Chondrocyte (in vitro differentiated cells): ENCODE results near the gene NDUFAF2. TPM values are rescaled to one million over a fixed set of nuclear protein-coding genes. Genes with fewer than 3 reads are reported as not detected.

Source experiments
- DNase-seq: peaks from one replicate; pipeline ENCODE4 v3.0.0; 2021; ENCODE audit warnings: mixed read lengths, low spot score
- H3K27ac Mint-ChIP-seq: one replicate; pipeline ENCODE4 v1.8.0; 2021; ENCODE audit warnings: mild to moderate bottlenecking, moderate library complexity, mixed read lengths; ENCODE audit not compliant: unreplicated experiment
- H3K27me3 Mint-ChIP-seq: 2 replicates; pipeline ENCODE4 v1.8.0; 2021; ENCODE audit warnings: low read depth, mixed read lengths
- H3K36me3 Mint-ChIP-seq: 2 replicates; pipeline ENCODE4 v1.8.0; 2021; ENCODE audit warnings: low read depth, mixed read lengths
- H3K4me1 Mint-ChIP-seq: 2 replicates; pipeline ENCODE4 v1.8.0; 2021; ENCODE audit warnings: low read depth, mild to moderate bottlenecking, mixed read lengths
- H3K4me3 Mint-ChIP-seq: one replicate; pipeline ENCODE4 v1.8.0; 2021; ENCODE audit warnings: mild to moderate bottlenecking, moderate library complexity, mixed read lengths; ENCODE audit not compliant: unreplicated experiment
- H3K9me3 Mint-ChIP-seq: 2 replicates; pipeline ENCODE4 v1.8.0; 2021; ENCODE audit warnings: low read depth, mixed read lengths
- CTCF ChIP-seq: fragments of 200-600 bp; sonication (generic); IDR thresholded peaks from 2 replicates; pipeline ENCODE4 v1.5.0; 2021; ENCODE audit warnings: antibody characterized with exemption, mild to moderate bottlenecking, moderate library complexity
- total RNA-seq: library from RNA; stranded (reverse); gene quantifications from 3 replicates; pipeline ENCODE4 v1.2.1, GENCODE V29; 2021

The NDUFAF2 gene
- total RNA-seq, 1 donor from 2014 or later, result 32.9 TPM

GRCh38 chr5:61139094-61139873, 194.3 kb downstream of the NDUFAF2 start:
- Mint-ChIP-seq H3K27ac (no peak overlapping the region), H3K4me1 (no peaks in the 10 kb centered on the region), H3K9me3 (no peaks in the 10 kb centered on the region), H3K4me3 (no peak overlapping the region), H3K27me3 (no peaks in the 10 kb centered on the region), H3K36me3 (no peaks in the 10 kb centered on the region)
- DNase-seq, result no peak
- peak; percentile 54 for TF ChIP-seq CTCF

GRCh38 chr5:61139931-61140330, 194.9 kb downstream of the NDUFAF2 start:
- no peaks in the 10 kb centered on the region for H3K4me1 Mint-ChIP-seq
- no peak overlapping the region for H3K4me3 Mint-ChIP-seq
- no peak overlapping the region for H3K27ac Mint-ChIP-seq
- no peaks in the 10 kb centered on the region for H3K36me3 Mint-ChIP-seq
- TF ChIP-seq CTCF, result no peak
- no peak for DNase-seq
- H3K9me3 Mint-ChIP-seq, result no peaks in the 10 kb centered on the region
- H3K27me3 Mint-ChIP-seq, result no peaks in the 10 kb centered on the region

GRCh38 chr5:61141801-61142200, 196.8 kb downstream of the NDUFAF2 start:
- no peaks in the 10 kb centered on the region for H3K4me1 Mint-ChIP-seq
- no peak overlapping the region for H3K27ac Mint-ChIP-seq
- H3K36me3 Mint-ChIP-seq, result no peaks in the 10 kb centered on the region
- H3K27me3 Mint-ChIP-seq, result no peaks in the 10 kb centered on the region
- no peak overlapping the region for H3K4me3 Mint-ChIP-seq
- peaks cover 4% of the 10 kb centered on the region for H3K9me3 Mint-ChIP-seq
- no peak for TF ChIP-seq CTCF
- no peak for DNase-seq

- Mint-ChIP-seq H3K4me1 (no peaks in the 10 kb centered on the region), H3K9me3 (peaks cover 6% of the 10 kb centered on the region), H3K36me3 (no peaks in the 10 kb centered on the region), H3K27ac (no peak overlapping the region), H3K4me3 (no peak overlapping the region), H3K27me3 (no peaks in the 10 kb centered on the region)
- TF ChIP-seq CTCF, result no peak
- DNase-seq, result no peak
Observed at GRCh38 chr5:61142391-61142790, 197.4 kb downstream of the NDUFAF2 start.

GRCh38 chr5:61142811-61143210, 197.8 kb downstream of the NDUFAF2 start:
- Mint-ChIP-seq H3K36me3 (no peaks in the 10 kb centered on the region), H3K4me3 (no peak overlapping the region), H3K27ac (no peak overlapping the region), H3K27me3 (no peaks in the 10 kb centered on the region), H3K4me1 (no peaks in the 10 kb centered on the region), H3K9me3 (peaks cover 6% of the 10 kb centered on the region)
- TF ChIP-seq CTCF, result no peak
- no peak for DNase-seq
